MCF 10A (cell line): ENCODE results near the gene WDR7. TPM values are rescaled to one million over a fixed set of nuclear protein-coding genes. Genes with fewer than 3 reads are reported as not detected.

ENCODE experiments used
- BruUV-seq: library from RNA; stranded (reverse); fragments of 400-500 nt; replicated peaks from 2 replicates; lab custom pipeline; 2021; lab: Mats Ljungman, UMichigan
- CTCF ChIA-PET: fragments of 300-600 bp; sonication (Branson Sonifier 250); formaldehyde crosslinking; extraction: SDS; loops from one replicate; lab custom pipeline; 2021; ENCODE audit warnings: antibody characterized with exemption, inconsistent platforms; lab: Yijun Ruan, JAX
- POLR2A ChIA-PET: fragments of 300-600, 350-650 bp; sonication (Branson Sonifier 250); formaldehyde crosslinking; extraction: SDS; loops from one replicate; lab custom pipeline; 2020; ENCODE audit warnings: antibody characterized with exemption, inconsistent platforms; lab: Yijun Ruan, JAX
- DNase-seq: peaks from one replicate; pipeline ENCODE4 v3.0.0-alpha.2; 2018; ENCODE audit not compliant: unreplicated experiment
- H3K27ac Mint-ChIP-seq: one replicate; pipeline ENCODE4 v1.8.0; 2022; ENCODE audit warnings: mild to moderate bottlenecking, low read depth, mixed read lengths; ENCODE audit not compliant: unreplicated experiment
- H3K27me3 Mint-ChIP-seq: one replicate; pipeline ENCODE4 v1.8.0; 2022; ENCODE audit warnings: mixed read lengths; ENCODE audit not compliant: insufficient read depth, unreplicated experiment
- H3K36me3 Mint-ChIP-seq: one replicate; pipeline ENCODE4 v1.8.0; 2022; ENCODE audit warnings: mild to moderate bottlenecking, moderate library complexity, mixed read lengths; ENCODE audit not compliant: insufficient read depth, unreplicated experiment
- H3K4me1 Mint-ChIP-seq: one replicate; pipeline ENCODE4 v1.8.0; 2022; ENCODE audit warnings: mixed read lengths; ENCODE audit not compliant: insufficient read depth, unreplicated experiment
- H3K4me3 Mint-ChIP-seq: one replicate; pipeline ENCODE4 v1.8.0; 2022; ENCODE audit warnings: mild to moderate bottlenecking, moderate library complexity, mixed read lengths; ENCODE audit not compliant: unreplicated experiment
- H3K9me3 Mint-ChIP-seq: one replicate; pipeline ENCODE4 v1.8.0; 2022; ENCODE audit warnings: mixed read lengths; ENCODE audit not compliant: unreplicated experiment
- CTCF ChIP-seq: fragments of 200-600 bp; IDR thresholded peaks from one replicate; pipeline ENCODE4 v1.8.0; 2022; ENCODE audit warnings: antibody characterized with exemption, mild to moderate bottlenecking; ENCODE audit not compliant: unreplicated experiment
- intact Hi-C: fragments of 100-400 bp; cut with micrococcal nuclease; formaldehyde crosslinking; loops from 2 replicates; pipeline ENCODE4 v1.14.1; 2022
- total RNA-seq: library from RNA; stranded (reverse); gene quantifications from 2 replicates; pipeline ENCODE4 v1.2.3, GENCODE V29; 2022

The WDR7 gene
- total RNA-seq, 1 experiment from 2014 or later, result 12.6 TPM

DNA sequence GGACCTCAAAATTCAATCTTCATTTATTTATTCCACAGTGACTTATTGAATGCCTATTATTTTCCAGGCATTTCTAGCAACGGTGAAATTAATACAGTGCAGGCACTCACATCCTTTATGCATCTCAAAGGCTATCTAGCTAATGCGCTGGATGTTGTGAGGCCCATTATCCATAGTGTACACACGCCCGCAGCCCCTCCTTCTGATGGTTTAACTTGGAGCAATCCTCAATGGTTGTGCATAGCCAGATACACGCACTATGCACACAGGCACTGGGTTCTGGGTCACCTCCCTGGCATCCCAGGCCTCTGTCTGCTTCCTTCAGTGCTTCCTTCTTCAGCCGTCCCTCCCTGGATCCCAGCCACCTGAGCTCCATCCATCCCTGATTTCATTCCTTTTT lies 387.2 kb downstream of the WDR7 start:
- no peaks in the 10 kb centered on the region for H3K27me3 Mint-ChIP-seq

GRCh38 chr18:57040175-57040574 lies 389.0 kb downstream of the WDR7 start:
- Mint-ChIP-seq H3K4me3 (no peak overlapping the region), H3K27ac (no peak overlapping the region), H3K36me3 (no peaks in the 10 kb centered on the region), H3K9me3 (no peaks in the 10 kb centered on the region), H3K27me3 (no peaks in the 10 kb centered on the region), H3K4me1 (no peaks in the 10 kb centered on the region)
- BruUV-seq, result no TSS peak
- ChIA-PET CTCF (interaction anchor here (0.6 kb wide), 1 partner anchor 397 kb away, joined by 3 read pairs; no protein-coding TSS in a partner anchor), POLR2A (no interaction called here)
- no peak for TF ChIP-seq CTCF
- intact Hi-C loops, result no loop called here
- no peak for DNase-seq

More for the DNA sequence above, 387.2 kb downstream of the WDR7 start:
- ChIA-PET CTCF (interaction anchor here (0.9 kb wide), 1 partner anchor 22 kb away, joined by 3 read pairs; no protein-coding TSS in a partner anchor), POLR2A (no interaction called here)
- no TSS peak for BruUV-seq
- Mint-ChIP-seq H3K4me1 (no peaks in the 10 kb centered on the region), H3K36me3 (no peaks in the 10 kb centered on the region), H3K27ac (no peak overlapping the region), H3K9me3 (no peaks in the 10 kb centered on the region), H3K4me3 (no peak overlapping the region)
- DNase-seq, result no peak
- TF ChIP-seq CTCF, result no peak
- intact Hi-C loops, result no loop called here

DNA sequence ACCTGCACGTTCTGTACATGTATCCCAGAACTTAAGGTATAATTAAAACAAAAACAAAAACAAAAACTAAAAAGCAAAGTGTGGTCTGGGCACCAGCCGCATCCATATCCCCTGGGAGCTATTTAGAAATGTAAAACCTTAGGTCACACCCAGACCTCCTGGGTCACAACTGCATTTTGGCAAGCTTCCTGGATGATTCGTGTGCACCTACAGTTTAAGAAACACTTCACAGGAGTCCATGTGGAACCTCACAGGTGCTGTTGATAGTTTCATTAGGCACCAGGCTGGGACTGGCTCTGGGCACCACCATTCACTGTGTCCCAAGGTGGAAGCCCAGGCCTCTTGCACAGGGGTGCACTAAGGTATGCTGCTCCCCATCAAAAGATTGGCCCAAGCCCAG lies 392.1 kb downstream of the WDR7 start:
- TF ChIP-seq CTCF, result no peak
- Mint-ChIP-seq H3K36me3 (no peaks in the 10 kb centered on the region), H3K9me3 (no peaks in the 10 kb centered on the region), H3K27me3 (no peaks in the 10 kb centered on the region), H3K27ac (no peak overlapping the region), H3K4me3 (no peak overlapping the region), H3K4me1 (no peaks in the 10 kb centered on the region)
- POLR2A ChIA-PET, result no interaction called here
- intact Hi-C loops, result no loop called here
- no TSS peak for BruUV-seq
- DNase-seq, result peak; percentile 2
- CTCF ChIA-PET, result interaction anchor here (0.6 kb wide), 1 partner anchor 1423 kb away, joined by 3 read pairs; no protein-coding TSS in a partner anchor

DNA sequence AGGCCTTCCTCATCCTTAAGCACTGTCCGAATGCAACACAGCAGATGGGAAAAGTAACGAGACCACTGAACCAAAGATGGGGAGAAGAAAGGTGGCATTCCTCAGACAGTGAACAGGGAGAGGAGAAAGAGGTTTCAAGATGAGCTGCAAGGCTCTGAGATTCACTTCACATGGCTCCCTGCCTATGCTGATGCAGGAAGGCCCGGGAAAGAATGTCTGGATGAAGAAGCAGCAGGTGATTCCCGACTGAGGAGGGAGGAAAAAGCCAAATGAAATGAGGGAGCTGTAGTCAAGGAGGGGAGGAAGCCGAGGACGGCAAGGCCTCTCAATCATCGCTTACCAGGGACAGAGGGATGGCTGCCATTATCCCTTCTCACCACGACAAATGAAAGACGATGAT lies 397.2 kb downstream of the WDR7 start:
- H3K27ac Mint-ChIP-seq, result no peak overlapping the region
- intact Hi-C loops, result no loop called here
- no peak for TF ChIP-seq CTCF
- no peak overlapping the region for H3K4me3 Mint-ChIP-seq
- H3K4me1 Mint-ChIP-seq, result no peaks in the 10 kb centered on the region
- DNase-seq, result no peak
- ChIA-PET CTCF (no interaction called here), POLR2A (no interaction called here)
- no TSS peak for BruUV-seq
- no peaks in the 10 kb centered on the region for H3K9me3 Mint-ChIP-seq
- no peaks in the 10 kb centered on the region for H3K27me3 Mint-ChIP-seq
- no peaks in the 10 kb centered on the region for H3K36me3 Mint-ChIP-seq
